Myocyte (in vitro differentiated cells): ENCODE data around the gene PTPN21. TPM values are rescaled to one million over a fixed set of nuclear protein-coding genes. Genes with fewer than 3 reads are reported as not detected.

Experiments
- DNase-seq: peaks from one replicate; pipeline ENCODE4 v3.0.0-alpha.2; 2012; ENCODE audit warnings: low read depth
- polyA plus RNA-seq: library from polyadenylated mRNA; unstranded; fragments of >200 nt; gene quantifications from one replicate; pipeline ENCODE4 v1.2.1, GENCODE V29; 2012; ENCODE audit warnings: missing spikeins
- total RNA-seq: library from RNA; depleted of rRNA; stranded (reverse); fragments of >200 nt; gene quantifications from 2 replicates; pipeline ENCODE4 v1.2.3, GENCODE V29; 2014

PTPN21 gene
- total RNA-seq = 21.7 and 36.7 TPM in 2 replicates
- polyA plus RNA-seq = 29.3 TPM

DNA sequence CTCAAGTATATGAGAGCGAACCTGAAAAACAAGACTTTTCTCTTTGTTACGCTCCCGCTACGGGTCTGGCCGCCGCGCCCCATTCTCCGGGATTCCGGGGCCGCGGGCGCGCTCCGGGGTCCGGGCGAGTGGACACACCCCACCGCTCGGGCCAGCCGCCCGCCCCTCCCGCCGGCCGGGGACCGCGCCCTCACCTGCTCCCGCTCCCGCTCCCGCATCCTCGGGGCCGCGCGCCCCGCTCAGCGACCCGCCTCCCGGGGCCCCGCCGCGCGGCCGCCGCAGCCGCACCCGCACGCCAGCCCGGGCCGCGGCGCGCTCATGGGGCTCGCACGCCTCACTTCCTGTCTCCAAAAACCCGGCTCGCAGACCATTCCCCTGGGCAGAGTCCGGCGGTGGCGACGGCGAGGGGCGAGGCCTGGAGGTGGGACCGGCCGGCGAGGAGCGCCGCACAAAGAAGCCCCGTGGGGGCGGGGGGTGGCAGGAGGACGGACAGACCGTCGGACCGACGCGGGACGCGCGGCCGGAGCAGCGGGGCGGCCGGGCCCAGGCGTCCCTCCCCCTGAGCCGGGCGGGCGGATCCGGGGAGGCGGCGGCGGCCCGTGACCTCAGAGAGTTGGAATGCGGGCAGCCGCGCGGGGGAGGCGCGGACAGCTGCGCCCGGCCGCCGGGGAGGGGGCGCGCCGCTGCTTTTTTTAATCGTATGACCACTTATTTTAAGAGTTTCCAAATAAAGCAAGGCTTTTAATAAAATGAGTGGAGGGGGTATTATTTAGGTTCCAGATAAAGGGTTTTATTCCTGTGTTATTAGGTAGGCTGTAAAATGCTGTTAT lies at the start of gene PTPN21:
Gene PTPN21 (minus strand): TSS at position 551 of the 830 bp plus-strand sequence. CDS start 4,590 bp downstream, outside the sequence.
- peak; percentile 87 for DNase-seq

DNA sequence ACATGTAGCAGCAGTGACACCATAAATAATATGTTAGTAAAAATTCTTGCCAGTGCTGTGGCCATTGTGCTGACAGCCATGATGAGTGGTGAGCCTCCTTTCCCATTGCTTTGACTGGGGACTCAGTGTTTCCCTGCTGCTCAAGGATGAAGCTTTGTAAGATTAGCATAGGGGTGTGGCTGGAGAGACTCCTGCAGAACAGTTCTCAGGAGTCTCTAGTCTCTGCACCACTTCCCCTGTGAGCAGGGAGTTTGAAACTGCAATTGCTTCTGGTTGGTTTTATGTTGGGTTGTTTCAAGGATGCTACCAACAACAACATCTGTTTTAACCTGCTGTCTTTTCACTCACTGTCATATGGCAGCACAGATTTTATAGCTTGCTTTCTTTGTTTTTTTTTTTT lies 49.4 kb upstream of the PTPN21 start:
- DNase-seq = no peak

DNA sequence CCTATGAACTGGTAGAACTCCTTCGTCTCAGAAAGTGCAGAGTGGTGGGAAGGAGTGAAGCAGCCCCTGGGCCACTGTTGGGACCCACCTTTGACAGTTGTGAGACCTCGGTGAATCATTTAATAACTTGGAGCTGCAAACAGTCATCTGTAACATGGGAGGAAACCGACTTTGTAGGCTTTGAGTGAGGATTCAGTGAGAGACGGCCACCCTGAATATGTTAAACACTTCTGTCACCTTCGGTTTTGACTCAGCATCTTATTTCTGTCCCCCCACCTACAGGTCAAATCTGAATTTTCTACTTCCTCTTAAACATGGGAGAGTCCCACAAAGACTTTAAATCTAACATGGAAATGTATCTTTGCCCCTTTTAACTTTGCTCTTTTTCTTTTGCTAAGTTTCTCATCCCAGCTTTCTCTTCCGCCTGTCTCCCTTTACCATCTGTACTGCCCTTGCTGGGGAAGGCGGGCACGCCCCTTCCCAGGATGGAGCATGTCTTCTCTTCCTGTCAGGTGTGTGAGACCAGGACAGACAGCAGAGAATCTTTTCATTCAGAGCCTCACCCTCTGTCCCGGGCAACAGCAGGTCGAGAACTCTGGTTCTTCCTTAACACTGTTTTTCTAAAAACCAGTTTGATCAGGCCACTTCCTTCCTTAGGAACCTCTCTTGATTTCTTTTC lies 45.1 kb upstream of the PTPN21 start:
- DNase-seq = no peak

DNA sequence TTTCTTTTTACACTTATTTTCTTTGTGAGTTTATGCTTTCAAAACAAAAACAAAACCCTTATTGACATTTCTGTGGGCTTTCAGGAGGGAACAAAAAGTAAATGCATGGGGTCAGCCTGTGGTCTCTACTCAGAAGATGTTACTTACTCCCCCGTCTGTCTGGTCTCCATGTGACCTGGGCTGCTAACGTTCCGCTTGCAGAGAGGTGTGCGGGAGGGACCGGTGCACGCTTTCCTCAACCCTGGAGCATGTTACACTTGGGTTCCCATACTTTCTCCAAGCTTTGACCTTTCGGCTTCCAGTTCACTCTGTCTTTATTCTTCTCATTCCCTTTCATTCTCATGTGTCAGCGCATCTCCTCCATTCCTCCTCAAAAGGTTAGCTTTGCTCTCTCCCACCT lies 44.5 kb upstream of the PTPN21 start:
- DNase-seq = no peak

DNA sequence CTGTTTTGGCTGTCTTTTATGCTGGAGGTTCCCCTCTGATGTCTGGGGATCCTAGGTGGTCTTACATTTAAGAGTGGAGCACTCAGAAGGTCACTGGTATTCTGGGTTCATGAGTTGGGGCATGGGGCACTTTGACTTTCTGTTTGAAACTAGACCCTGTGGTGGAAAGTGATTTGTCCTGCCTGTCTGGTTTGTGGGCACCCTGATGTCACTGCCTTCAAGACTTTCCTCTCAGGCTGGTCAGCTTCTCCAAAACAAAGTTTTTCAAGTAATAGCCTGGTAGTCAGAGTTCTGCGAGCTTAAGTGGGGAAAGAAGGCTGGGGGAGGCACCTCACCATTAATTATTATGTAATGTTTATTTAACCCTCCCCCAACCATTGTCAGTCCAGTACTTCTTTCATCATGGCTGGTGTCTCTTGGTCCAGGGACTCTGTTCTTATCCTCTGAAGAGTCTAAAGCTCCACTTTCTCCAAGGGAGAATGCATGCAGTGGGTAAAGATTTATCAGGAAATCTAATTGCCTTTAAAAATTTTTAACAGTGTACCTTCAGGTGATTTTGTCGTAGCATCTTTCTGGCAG lies 43.4 kb upstream of the PTPN21 start:
- DNase-seq = no peak

DNA sequence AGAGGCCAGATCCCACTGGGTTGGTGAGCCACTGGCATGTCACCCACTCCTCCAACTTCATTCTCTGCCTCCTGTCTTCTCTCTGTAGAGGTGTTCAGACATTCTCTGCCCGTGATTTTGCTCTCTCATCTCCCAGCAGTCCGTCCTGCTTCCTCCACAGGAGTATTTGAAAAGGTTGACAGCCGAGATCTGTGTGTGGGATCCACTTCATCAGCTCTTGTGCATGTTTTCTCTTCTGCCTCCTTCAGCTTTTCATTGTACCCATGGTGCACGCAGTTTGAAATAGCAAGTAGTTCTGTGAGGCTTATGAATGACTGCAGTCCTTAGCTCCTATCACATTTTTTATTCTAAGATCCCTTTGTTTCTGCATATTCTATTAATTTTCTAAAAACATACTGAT lies 42.8 kb upstream of the PTPN21 start:
- DNase-seq = no peak

DNA sequence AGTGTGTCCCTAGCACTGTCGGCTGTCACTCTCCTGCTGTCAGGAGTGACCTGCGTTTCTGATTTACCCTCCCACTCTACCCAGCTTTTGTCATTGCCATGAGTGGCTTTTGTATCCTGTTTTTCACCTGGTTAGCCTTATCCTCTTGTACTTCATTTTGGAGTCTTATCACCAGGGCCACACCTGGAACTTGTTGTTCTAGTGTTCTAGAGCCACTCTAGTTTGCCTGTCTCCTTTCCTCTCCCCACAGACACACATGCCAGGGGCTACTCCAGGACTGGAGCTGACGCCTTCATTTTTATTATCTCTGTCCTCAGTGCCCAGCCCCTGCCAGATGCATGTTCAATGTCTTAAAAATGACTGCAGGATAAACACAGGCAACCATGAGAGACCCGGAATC lies 42.2 kb upstream of the PTPN21 start:
- no peak for DNase-seq

DNA sequence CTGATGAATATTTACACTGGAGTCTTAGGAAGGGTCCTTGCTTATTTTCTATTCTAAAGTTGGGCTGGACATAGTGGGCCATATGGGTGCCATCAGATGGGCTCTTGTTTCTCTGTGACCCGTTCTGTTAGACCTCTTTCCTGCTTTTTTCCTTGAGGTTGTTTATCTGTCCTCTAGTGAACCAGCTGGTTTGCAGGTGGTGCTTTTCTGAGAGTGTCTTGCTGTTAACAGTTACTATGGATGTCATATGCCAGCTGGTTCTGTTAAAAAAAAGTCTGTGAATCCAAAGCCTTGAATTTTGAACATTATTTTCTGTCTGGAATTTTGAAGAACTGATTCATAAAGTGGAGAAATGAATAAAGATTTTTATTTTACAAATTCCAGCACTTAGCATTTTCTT lies 37.2 kb upstream of the PTPN21 start:
- DNase-seq = no peak

DNA sequence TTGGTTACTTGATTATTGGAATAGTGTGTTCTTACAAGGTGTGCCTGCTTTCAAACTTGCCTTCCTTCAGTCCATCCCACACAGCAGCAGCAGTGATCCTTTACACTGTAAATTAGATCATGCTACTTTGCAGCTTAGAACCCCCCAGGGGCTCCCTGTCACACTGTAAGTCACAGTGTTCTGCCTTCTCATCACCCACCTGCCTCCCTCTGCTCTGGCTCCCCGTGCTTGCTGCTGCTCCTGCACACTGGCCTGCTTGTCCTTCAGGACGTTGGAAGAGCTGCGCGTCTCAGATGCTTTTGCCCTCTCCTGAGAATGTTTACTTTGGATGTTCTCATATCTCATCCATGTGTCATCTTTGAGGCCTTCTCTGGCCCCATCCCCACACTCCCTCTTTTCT lies 35.4 kb upstream of the PTPN21 start:
- DNase-seq = no peak

DNA sequence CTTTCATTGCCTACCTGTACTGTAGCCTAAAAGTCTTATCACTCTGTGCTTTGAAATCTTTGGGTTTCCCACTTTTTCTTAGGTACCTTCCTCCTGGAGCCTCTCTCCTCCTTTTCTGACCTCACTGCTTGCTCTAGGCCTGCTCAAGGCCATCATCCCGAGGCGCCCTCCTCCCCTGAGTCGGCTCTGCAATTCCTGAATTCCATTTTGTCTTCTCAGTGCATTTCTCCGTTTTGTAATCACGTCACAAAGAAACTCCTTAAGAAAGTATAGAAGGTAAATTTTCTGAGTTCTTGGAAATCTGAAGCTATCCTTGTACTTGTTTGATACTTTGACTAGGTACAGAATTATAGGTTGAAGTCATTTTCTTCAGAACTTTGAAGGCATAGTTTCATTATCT lies 33.3 kb upstream of the PTPN21 start:
- DNase-seq = no peak

DNA sequence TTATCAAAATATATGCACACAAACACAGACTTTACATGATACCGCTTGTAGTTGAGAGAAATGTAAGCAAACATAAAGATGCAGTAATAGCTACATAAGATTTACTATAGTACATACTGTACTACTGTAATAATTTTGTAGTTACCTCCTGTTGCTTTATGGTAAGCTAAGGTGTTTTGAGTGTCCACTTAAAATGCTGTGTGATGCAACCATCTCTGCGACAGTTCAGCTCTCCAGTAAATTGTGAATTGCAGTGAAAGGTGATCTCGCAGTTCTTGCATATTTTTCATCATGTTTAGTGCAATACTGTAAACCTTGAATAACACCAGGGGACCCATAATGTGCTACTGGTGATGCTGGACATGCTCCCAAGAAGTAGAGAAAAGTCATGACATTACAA lies 29.6 kb upstream of the PTPN21 start:
- DNase-seq = no peak

DNA sequence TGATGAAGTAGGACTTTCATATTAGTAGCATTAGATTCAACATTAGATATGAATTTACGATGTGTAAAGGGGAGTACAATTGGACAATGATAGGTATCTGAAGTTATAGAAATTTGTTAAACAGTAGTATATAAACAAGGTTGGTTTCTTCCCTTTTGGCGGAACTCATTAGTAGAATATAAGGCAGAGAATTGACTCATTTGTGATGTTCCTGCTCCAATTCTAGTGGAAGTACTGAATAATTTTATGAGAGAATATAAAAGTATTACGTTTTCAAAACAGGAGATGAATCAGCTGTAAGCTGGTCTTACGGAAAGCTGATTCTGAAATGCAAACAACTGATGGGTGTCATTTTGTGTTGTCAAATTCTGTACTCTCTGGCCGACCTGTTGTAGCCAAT lies 21.4 kb upstream of the PTPN21 start:
- no peak for DNase-seq

DNA sequence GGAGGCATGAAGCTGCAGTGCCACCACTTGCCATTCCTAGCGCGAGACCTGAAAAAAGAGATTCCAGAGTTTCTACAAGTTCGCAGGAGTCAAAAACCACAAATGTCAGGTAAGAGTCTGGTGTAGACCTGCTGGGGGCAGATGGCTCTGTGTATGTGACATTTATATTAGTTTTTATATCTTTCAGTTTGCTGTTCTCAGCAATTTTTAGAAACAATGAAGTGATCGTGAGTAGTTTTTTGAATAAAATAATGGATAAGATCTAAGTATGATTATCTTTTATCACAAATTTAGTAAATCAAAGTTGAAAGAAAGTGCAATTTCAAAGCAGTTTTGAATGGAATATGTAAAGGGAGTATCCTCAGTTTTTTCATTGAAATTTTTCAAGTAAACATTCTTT lies 17.3 kb upstream of the PTPN21 start:
- no peak for DNase-seq

DNA sequence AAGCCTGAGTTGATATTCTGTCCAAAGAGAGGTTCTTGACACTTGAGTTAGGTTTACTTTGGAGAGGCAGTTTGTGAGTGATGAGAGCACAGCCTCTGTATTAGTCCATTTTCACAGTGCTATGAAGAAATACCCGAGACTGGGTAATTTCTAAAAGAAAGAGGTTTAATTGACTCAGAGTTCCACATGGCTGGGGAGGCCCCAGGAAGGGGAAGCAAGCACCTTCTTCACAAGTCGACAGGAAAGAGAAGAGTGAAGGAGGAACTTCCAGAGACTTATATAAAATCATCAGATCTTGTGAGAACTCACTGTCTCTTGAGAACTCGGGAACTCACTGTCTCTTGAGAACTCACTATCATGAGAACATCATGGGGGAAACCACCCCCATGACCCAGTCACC lies 13.4 kb upstream of the PTPN21 start:
- no peak for DNase-seq

DNA sequence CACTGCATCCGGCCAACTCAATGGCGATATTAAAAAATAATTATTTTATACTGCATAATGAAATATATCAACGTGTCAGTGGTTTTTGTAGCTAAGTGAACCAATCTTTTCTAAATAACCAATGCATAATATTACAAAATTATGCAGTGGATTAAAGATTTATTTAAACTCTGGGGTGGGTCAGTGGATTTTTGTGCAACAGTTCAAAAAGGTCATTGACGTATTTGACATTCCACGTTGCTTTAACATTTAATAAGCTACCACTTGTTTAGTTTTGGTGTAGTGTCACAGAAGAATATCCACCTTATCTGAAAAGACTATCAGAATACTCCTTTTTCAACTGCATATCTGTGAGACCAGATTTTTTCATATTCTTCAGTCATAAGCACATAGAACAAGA lies 10.6 kb upstream of the PTPN21 start:
- DNase-seq = no peak

DNA sequence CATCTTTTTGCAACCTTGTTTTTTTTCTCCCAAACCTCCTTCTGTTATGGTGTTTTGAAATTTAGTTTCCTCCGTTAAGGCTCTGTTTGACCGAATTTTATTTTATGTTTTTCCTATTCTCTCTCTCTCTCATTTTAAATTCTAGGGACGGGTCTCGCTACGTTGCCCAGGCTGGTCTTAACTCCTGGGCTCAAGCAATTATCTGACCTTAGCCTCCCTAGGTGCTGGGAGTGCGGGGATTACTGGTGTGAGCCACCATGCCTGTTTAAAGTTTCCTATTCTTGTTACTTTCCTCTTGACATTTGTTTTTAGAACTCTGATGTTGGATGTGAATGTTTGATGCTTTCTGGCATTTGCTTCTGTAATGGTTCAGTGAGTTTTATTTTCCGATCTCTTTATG lies 9.0 kb upstream of the PTPN21 start:
- DNase-seq = no peak

DNA sequence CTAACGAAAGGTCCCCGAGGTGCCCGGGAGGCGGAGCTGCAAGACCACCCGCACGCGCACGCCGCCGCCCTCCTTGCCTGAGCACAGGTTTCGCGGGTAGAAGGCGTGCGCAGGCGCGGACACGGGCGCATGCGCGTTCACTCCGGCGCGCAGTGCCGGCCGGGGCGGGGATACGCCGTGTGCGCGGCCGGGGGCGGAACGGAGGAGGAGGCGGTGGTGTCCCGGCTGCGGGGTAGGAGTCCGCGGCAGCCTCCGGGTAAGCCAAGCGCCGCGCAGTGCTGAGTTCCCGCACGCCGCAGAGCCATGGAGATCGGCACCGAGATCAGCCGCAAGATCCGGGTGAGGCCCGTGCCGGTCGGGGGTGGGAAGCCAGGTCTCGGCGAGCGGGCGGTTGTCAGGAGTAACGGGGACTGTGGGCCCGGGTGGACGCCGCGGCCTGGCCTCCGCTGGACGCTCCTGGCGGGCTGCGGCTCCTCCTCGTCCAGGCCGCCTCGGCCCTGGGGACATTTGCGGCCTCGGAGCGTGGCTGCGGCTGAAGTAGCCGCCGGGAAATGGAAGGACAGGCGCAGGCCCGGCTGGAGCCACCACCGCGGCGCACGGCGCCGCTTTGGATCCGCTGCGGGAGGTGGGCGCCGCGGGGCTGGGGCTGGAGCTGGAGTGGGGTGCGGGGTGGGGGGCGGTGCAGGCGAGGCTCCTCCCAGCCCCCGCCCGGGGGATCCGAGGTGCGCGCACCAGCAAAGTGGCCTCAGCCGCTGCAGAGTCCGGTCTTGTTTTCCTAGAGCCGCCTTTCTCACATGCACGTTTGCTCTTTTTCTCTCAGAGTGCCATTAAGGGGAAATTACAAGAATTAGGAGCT lies 8.3 kb upstream of the PTPN21 start, which contains the start of gene ZC3H14:
Gene ZC3H14 (plus strand): TSS at position 207 of the 856 bp plus-strand sequence. CDS start 97 bp downstream, at position 304.
- peak; percentile 88 for DNase-seq

DNA sequence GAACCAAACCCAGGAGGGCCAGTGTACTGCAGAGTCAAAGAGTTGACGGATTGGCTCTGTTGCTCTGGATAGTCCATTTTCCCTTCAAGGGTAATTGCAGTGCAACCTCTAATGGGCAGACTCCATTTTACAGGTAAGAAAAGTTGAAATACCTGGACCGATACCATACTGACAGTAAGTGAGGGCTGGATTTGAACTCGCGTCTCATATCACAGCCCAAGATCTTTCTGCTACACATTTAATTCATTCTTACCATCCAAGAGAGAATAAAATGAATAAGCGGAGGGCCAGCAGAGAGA lies 7.7 kb upstream of the PTPN21 start:
- DNase-seq = no peak

DNA sequence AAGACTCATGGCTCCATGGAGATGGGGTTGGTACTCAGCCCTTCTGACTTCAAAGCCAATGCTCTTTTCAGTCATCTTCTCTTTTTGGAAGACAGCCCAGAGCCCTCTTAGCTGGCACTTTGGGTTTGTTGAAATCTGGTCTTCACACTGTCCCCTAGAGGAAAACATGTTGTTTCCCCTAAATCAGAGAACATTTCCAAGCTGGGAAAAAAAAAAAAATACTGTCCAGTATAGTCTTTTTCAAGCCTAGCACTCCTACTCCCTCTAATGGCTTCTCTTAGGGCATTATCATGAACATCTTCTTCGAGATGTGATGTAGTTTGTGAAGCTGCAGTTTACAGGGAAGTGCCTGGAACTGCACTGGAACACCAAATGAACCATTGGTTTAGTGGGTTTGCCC lies 5.0 kb upstream of the PTPN21 start:
- peak; percentile 67 for DNase-seq

DNA sequence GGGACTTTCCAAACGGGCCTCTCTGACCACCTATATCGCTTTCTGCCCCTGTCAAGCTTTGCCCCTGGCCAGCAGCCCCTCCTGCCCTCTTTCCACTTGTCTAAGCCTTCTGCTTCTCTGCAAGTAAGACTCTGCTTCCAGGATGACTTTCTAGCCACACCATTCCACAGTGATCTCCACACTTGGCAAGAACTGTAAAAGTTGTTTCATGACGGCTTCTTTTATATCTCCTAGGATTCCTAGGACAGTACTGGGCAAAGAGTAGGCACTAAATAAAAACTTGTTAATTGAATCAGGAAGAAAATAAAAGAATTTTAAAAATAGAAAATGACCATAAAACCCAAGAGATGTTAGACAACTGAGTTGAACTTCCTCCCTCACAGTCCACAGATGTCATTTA lies 1.8 kb upstream of the PTPN21 start:
- DNase-seq = peak; percentile 67

DNA sequence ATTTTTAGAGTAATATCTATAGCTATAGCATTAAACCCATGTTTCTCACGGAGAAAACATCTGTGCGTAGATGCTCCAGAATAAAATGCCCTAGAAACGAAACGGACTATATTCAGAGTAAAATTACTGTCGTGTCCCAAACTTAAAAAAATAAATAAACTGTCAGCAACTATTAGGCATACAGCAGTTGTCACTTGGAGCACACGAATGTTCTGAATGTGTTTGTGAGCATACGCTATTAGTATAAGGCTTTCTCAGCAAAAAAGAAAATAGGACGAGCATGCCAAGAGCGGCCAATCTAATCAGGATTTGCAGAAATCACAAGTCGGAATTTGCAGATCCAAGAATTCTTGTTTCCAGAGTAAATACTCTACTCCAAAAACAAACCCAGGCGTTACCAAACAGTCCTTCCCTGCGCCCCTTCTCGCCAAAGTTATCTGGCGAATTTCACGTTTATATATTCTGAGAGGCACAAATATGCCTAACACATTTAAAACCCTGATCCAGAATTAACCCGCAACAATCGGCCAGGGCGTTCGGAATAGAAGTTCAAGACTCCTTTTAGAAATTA lies 836 bp downstream of the PTPN21 start:
- no peak for DNase-seq
